HCT116 (cell line): Measurements from ENCODE around the gene CCDC61. TPM values are rescaled to one million over a fixed set of nuclear protein-coding genes. Genes with fewer than 3 reads are reported as not detected.
A peak's percentile ranks its signal among the peaks of the same experiment; 100 is the strongest.

Experiments
- ATAC-seq: fragments of 200-7000 bp; cut with Tn5 transposase; 2 replicates; pipeline ENCODE4 v1.9.1; 2020; ENCODE audit warnings: mild to moderate bottlenecking, moderate library complexity
- BruUV-seq: library from RNA; stranded (reverse); fragments of 400-500 nt; replicated peaks from 2 replicates; lab custom pipeline; 2021; lab: Mats Ljungman, UMichigan
- CTCF ChIA-PET: fragments of 300-600 bp; sonication (Branson Sonifier 250); formaldehyde crosslinking; loops from one replicate; lab custom pipeline; 2021; ENCODE audit warnings: antibody characterized with exemption; lab: Charles Lee
- POLR2A ChIA-PET: fragments of 300-600, 350-600 bp; sonication (Branson Sonifier 250); formaldehyde crosslinking; loops from one replicate; lab custom pipeline; 2021; ENCODE audit warnings: antibody characterized with exemption; lab: Charles Lee
- RAD21 ChIA-PET, 2 experiments: fragments of 300-600 bp; sonication (Branson Sonifier 250); formaldehyde crosslinking; loops; one replicate each; lab custom pipeline; 2023; ENCODE audit warnings: low total read pairs in 2 of 2; ENCODE audit not compliant: uncharacterized antibody in 2 of 2, unreplicated experiment in 2 of 2, low non-redundant PET in 1 of 2; lab: Charles Lee
- DNase-seq: peaks from one replicate; pipeline ENCODE4 v3.0.0-alpha.2; 2010; ENCODE audit warnings: low read depth, low spot score
- H2AFZ ChIP-seq: fragments of 200-600 bp; shearing (Covaris generic), sonication (generic); 2 replicates; pipeline ENCODE4 v1.6.1; 2017; ENCODE audit warnings: low read depth, mixed run types, mixed read lengths, antibody characterized with exemption, low read length; ENCODE audit not compliant: poor library complexity, severe bottlenecking
- H3K27ac ChIP-seq: 2 replicates; pipeline ENCODE4 v1.5.1; 2012; ENCODE audit warnings: low read depth, low read length
- H3K27me3 ChIP-seq: fragments of 200-600 bp; sonication (generic); 2 replicates; pipeline ENCODE4 v1.6.1; 2016; ENCODE audit warnings: mixed run types, low read length, mixed read lengths; ENCODE audit not compliant: insufficient read depth
- H3K36me3 ChIP-seq, 2 experiments: fragments of 200-500 bp in 1 of 2; fragments of 200-600 bp in 1 of 2; sonication (Bioruptor generic) in 1 of 2; sonication (generic) in 1 of 2; 2 replicates each; pipeline versions ENCODE4 v1.5.1 to v1.6.1; 2014 to 2016; ENCODE audit warnings: low read length in 2 of 2, inconsistent platforms in 1 of 2, mixed read lengths in 1 of 2, mixed run types in 1 of 2; ENCODE audit not compliant: insufficient read depth in 2 of 2, control insufficient read depth in 1 of 2
- H3K4me1 ChIP-seq, 2 experiments: fragments of 200-600 bp in 1 of 2; sonication (generic) in 1 of 2; 2 replicates each; pipeline versions ENCODE4 v1.5.1 to v1.6.1; 2012 to 2017; ENCODE audit warnings: low read length in 2 of 2, inconsistent platforms in 1 of 2, mild to moderate bottlenecking in 1 of 2, mixed read lengths in 1 of 2, mixed run types in 1 of 2, moderate library complexity in 1 of 2; ENCODE audit not compliant: insufficient read depth in 2 of 2, control insufficient read depth in 1 of 2
- H3K4me2 ChIP-seq: fragments of 200-600 bp; sonication (generic); 2 replicates; pipeline ENCODE4 v1.6.1; 2017; ENCODE audit warnings: mixed run types, low read length, mixed read lengths
- H3K4me3 ChIP-seq, 2 experiments: fragments of 200-600 bp in 1 of 2; sonication (generic) in 1 of 2; replicated peaks in 1 of 2; 2 replicates each; pipeline ENCODE4 v1.5.1; 2011 to 2016; ENCODE audit warnings: low read length in 2 of 2, control low read depth in 1 of 2, low read depth in 1 of 2, mild to moderate bottlenecking in 1 of 2, mixed read lengths in 1 of 2, mixed run types in 1 of 2
- H3K79me2 ChIP-seq: fragments of 200-600 bp; sonication (generic); 2 replicates; pipeline ENCODE4 v1.6.1; 2017; ENCODE audit warnings: mild to moderate bottlenecking, mixed run types, low read length, moderate library complexity, mixed read lengths; ENCODE audit not compliant: insufficient read depth
- H3K9ac ChIP-seq: fragments of 200-600 bp; sonication (generic); 2 replicates; pipeline ENCODE4 v1.6.1; 2016; ENCODE audit warnings: low read length, mixed read lengths
- H3K9me2 ChIP-seq: fragments of 200-600 bp; sonication (generic), shearing (Covaris generic); 2 replicates; pipeline ENCODE4 v1.6.1; 2017; ENCODE audit warnings: mixed run types, mild to moderate bottlenecking, moderate library complexity; ENCODE audit not compliant: insufficient read depth
- H3K9me3 ChIP-seq, 2 experiments: fragments of 200-500 bp in 1 of 2; fragments of 200-600 bp in 1 of 2; sonication (Bioruptor generic) in 1 of 2; sonication (generic) in 1 of 2; 2 replicates each; pipeline ENCODE4 v1.6.1; 2014 to 2017; ENCODE audit warnings: low read length in 2 of 2, mixed read lengths in 2 of 2, inconsistent platforms in 1 of 2, low read depth in 1 of 2, mild to moderate bottlenecking in 1 of 2, mixed run types in 1 of 2, moderate library complexity in 1 of 2; ENCODE audit not compliant: control insufficient read depth in 1 of 2, insufficient read depth in 1 of 2
- H4K20me1 ChIP-seq: fragments of 200-600 bp; sonication (generic), shearing (Covaris generic); 2 replicates; pipeline ENCODE4 v1.6.1; 2017; ENCODE audit warnings: mixed run types, mild to moderate bottlenecking, moderate library complexity; ENCODE audit not compliant: insufficient read depth
- EZH2phosphoT487 ChIP-seq: fragments of 200-600 bp; IDR thresholded peaks from 2 replicates; pipeline ENCODE4 v1.6.1; 2018; ENCODE audit warnings: antibody characterized with exemption, borderline replicate concordance
- JUND ChIP-seq: IDR thresholded peaks from 2 replicates; pipeline ENCODE4 v1.6.1; 2012
- POLR2A ChIP-seq: IDR thresholded peaks from 2 replicates; pipeline ENCODE4 v1.7.0; 2011; ENCODE audit warnings: borderline replicate concordance; ENCODE audit not compliant: insufficient read depth, insufficient read length; ENCODE audit errors: extremely low read depth
- SIN3A ChIP-seq: IDR thresholded peaks from 2 replicates; pipeline ENCODE4 v1.6.1; 2012; ENCODE audit warnings: low read depth
- TCF7L2 ChIP-seq: IDR thresholded peaks from 2 replicates; pipeline ENCODE4 v1.7.0; 2011; ENCODE audit warnings: borderline replicate concordance, inconsistent platforms; ENCODE audit not compliant: insufficient read depth, insufficient read length; ENCODE audit errors: extremely low read depth
- intact Hi-C: fragments of 100-400 bp; cut with micrococcal nuclease; formaldehyde crosslinking; loops from 2 replicates; pipeline ENCODE4 v1.10.0; 2022
- total RNA-seq: library from RNA; stranded (reverse); gene quantifications from one replicate; pipeline ENCODE4 v1.2.1, GENCODE V29; 2021; ENCODE audit not compliant: unreplicated experiment
- TF ChIP-seq, protein P1 (sequence below), 3 experiments: fragments of 200-600 bp in 1 of 3; sonication (generic) in 1 of 3; IDR thresholded peaks in 2 of 3; conservative IDR thresholded peaks in 1 of 3; 2 replicates each; pipeline ENCODE4 v1.5.1; 2012 to 2017; ENCODE audit warnings: low read depth in 2 of 3, low read length in 2 of 3, antibody characterized with exemption in 1 of 3, borderline replicate concordance in 1 of 3, control low read depth in 1 of 3, mild to moderate bottlenecking in 1 of 3, mixed read lengths in 1 of 3, mixed run types in 1 of 3, moderate library complexity in 1 of 3; ENCODE audit not compliant: insufficient read depth in 1 of 3
- TF ChIP-seq, protein P2 (sequence below): IDR thresholded peaks from 2 replicates; pipeline ENCODE4 v1.6.1; 2011; ENCODE audit warnings: mild to moderate bottlenecking, low read length, moderate library complexity; ENCODE audit not compliant: insufficient replicate concordance; ENCODE audit errors: extremely low read depth
- TF ChIP-seq, protein P3 (sequence below): IDR thresholded peaks from 2 replicates; pipeline ENCODE4 v1.6.1; 2012; ENCODE audit warnings: low read depth
- TF ChIP-seq, protein P4 (sequence below): IDR thresholded peaks from 2 replicates; pipeline ENCODE4 v1.6.1; 2012

Gene CCDC61
- total RNA-seq, 1 experiment from 2014 or later = 12.2 TPM

GRCh38 chr19:45994456-45994997 is 740 bp upstream of the CCDC61 start (continued):
- TF ChIP-seq, protein P1, sequence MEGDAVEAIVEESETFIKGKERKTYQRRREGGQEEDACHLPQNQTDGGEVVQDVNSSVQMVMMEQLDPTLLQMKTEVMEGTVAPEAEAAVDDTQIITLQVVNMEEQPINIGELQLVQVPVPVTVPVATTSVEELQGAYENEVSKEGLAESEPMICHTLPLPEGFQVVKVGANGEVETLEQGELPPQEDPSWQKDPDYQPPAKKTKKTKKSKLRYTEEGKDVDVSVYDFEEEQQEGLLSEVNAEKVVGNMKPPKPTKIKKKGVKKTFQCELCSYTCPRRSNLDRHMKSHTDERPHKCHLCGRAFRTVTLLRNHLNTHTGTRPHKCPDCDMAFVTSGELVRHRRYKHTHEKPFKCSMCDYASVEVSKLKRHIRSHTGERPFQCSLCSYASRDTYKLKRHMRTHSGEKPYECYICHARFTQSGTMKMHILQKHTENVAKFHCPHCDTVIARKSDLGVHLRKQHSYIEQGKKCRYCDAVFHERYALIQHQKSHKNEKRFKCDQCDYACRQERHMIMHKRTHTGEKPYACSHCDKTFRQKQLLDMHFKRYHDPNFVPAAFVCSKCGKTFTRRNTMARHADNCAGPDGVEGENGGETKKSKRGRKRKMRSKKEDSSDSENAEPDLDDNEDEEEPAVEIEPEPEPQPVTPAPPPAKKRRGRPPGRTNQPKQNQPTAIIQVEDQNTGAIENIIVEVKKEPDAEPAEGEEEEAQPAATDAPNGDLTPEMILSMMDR (IDR thresholded peaks at IDR 0.05 in 2 of 3, conservative IDR thresholded peaks at IDR 0.05 in 1 of 3; ENCODE audit: borderline replicate concordance in 1 of 3, insufficient read depth in 1 of 3, low read depth in 2 of 3, low read length in 2 of 3) = no peak
- TF ChIP-seq, protein P2, sequence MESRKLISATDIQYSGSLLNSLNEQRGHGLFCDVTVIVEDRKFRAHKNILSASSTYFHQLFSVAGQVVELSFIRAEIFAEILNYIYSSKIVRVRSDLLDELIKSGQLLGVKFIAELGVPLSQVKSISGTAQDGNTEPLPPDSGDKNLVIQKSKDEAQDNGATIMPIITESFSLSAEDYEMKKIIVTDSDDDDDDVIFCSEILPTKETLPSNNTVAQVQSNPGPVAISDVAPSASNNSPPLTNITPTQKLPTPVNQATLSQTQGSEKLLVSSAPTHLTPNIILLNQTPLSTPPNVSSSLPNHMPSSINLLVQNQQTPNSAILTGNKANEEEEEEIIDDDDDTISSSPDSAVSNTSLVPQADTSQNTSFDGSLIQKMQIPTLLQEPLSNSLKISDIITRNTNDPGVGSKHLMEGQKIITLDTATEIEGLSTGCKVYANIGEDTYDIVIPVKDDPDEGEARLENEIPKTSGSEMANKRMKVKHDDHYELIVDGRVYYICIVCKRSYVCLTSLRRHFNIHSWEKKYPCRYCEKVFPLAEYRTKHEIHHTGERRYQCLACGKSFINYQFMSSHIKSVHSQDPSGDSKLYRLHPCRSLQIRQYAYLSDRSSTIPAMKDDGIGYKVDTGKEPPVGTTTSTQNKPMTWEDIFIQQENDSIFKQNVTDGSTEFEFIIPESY = no peak
- TF ChIP-seq, all 23 proteins: peak for 0

DNA sequence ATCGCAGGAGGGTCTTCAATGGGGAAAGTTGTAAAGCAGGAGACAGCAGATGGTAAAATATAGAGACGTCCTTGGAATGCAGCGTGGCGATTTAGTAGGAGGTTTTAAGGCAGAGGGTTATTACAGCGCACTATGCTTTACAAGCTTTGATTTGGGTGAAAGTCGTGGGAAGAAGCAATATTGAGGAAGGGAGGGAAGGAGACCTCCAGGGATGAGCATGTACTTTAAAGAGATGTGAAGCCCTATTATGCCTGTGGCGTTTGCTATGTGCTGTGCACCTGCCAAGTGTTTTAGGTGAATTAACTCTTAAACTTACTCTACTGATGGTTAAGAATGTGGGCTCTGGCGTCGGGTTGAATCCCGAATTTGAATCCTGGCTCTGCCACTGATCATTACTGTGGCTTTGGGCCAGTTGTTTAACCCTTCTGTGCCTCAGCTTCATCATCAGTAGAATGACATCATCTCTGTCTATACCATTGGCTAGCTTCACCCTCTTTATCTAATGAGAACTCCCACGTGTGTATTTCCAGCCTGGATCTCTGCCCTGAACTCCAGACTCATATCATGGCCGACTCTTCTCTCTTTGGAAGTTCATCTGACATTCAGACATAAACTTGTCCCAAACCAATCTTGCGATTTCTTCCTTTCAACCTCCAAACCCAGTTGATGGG is 583 bp downstream of the CCDC61 start:
- intact Hi-C loops = no loop called here
- TF ChIP-seq POLR2A (no peak), EZH2phosphoT487 (no peak), SIN3A (no peak), TCF7L2 (no peak), JUND (no peak)
- TF ChIP-seq, protein P3, sequence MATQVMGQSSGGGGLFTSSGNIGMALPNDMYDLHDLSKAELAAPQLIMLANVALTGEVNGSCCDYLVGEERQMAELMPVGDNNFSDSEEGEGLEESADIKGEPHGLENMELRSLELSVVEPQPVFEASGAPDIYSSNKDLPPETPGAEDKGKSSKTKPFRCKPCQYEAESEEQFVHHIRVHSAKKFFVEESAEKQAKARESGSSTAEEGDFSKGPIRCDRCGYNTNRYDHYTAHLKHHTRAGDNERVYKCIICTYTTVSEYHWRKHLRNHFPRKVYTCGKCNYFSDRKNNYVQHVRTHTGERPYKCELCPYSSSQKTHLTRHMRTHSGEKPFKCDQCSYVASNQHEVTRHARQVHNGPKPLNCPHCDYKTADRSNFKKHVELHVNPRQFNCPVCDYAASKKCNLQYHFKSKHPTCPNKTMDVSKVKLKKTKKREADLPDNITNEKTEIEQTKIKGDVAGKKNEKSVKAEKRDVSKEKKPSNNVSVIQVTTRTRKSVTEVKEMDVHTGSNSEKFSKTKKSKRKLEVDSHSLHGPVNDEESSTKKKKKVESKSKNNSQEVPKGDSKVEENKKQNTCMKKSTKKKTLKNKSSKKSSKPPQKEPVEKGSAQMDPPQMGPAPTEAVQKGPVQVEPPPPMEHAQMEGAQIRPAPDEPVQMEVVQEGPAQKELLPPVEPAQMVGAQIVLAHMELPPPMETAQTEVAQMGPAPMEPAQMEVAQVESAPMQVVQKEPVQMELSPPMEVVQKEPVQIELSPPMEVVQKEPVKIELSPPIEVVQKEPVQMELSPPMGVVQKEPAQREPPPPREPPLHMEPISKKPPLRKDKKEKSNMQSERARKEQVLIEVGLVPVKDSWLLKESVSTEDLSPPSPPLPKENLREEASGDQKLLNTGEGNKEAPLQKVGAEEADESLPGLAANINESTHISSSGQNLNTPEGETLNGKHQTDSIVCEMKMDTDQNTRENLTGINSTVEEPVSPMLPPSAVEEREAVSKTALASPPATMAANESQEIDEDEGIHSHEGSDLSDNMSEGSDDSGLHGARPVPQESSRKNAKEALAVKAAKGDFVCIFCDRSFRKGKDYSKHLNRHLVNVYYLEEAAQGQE = no peak
- TF ChIP-seq, protein P4, sequence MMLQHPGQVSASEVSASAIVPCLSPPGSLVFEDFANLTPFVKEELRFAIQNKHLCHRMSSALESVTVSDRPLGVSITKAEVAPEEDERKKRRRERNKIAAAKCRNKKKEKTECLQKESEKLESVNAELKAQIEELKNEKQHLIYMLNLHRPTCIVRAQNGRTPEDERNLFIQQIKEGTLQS = no peak
- Histone ChIP-seq H3K9me3 (no peaks in the 10 kb centered on the region), H3K4me2 (peak overlapping the region; percentile 92), H3K27ac (peak overlapping the region; percentile 53), H3K4me3 (peak overlapping the region; percentile 92 to 99), H3K27me3 (no peaks in the 10 kb centered on the region), H4K20me1 (no peaks in the 10 kb centered on the region), H3K79me2 (peaks cover 16% of the 10 kb centered on the region; the same call in 1 of the 2 replicates), H2AFZ (no peak overlapping the region), H3K9me2 (no peaks in the 10 kb centered on the region), H3K36me3 (no peaks in the 10 kb centered on the region), H3K9ac (peak overlapping the region; percentile 88), H3K4me1 (peaks cover 7 to 11% of the 10 kb centered on the region in 2 experiments; a peak in 3 of 4 replicates)
- BruUV-seq = TSS peak; percentile 84
- POLR2A ChIA-PET = interaction anchor here (0.8 to 1.4 kb wide), 7 partner anchors 10 to 179 kb away, joined by 3 to 6 read pairs (median 5); partner anchors contain the start of genes IRF2BP1 and SYMPK
- CTCF ChIA-PET = interaction anchor here (0.8 to 2.5 kb wide), 6 partner anchors 10 to 83 kb away, joined by 3 to 8 read pairs (median 4); no protein-coding TSS in a partner anchor
- ATAC-seq = no peak
- RAD21 ChIA-PET = interaction anchor here in 1 of 2 experiments (1.5 kb wide), 1 partner anchor 93 kb away, joined by 4 read pairs; the partner anchor contains the start of gene MYPOP
- no peak for DNase-seq
